GM11168 (cell line): Measurements from ENCODE around the gene TMEM207.

Experiments used
- in situ Hi-C: fragments of 300-500 bp; cut with MboI; formaldehyde crosslinking; loops from one replicate; pipeline ENCODE4 v1.12.0; 2022; ENCODE audit warnings: low sequenced_read_pairs; ENCODE audit not compliant: unreplicated experiment

Gene TMEM207

GRCh38 chr3:190396001-190396400 lies 53.7 kb downstream of the TMEM207 start:
- in situ Hi-C loops: no loop called here

GRCh38 chr3:190388703-190389102 lies 61.0 kb downstream of the TMEM207 start:
- in situ Hi-C loops: no loop called here

- in situ Hi-C loops: no loop called here
Measured at GRCh38 chr3:190387578-190388213, 62.0 kb downstream of the TMEM207 start, which contains the start of gene CLDN16. Gene CLDN16 (plus strand): TSS chr3:190388163. CDS start chr3:190388330, 167 bp downstream.

GRCh38 chr3:190385731-190386688 lies 63.7 kb downstream of the TMEM207 start:
- in situ Hi-C loops: no loop called here

- in situ Hi-C loops: no loop called here
Measured at GRCh38 chr3:190384309-190384756, 65.4 kb downstream of the TMEM207 start.

- in situ Hi-C loops: no loop called here
Measured at GRCh38 chr3:190382082-190382481, 67.6 kb downstream of the TMEM207 start.

GRCh38 chr3:190381441-190381840 lies 68.3 kb downstream of the TMEM207 start:
- in situ Hi-C loops: no loop called here

GRCh38 chr3:190380184-190380583 lies 69.5 kb downstream of the TMEM207 start:
- in situ Hi-C loops: no loop called here
